MCF 10A (cell line): ENCODE results near the gene SLC25A12. TPM values are rescaled to one million over a fixed set of nuclear protein-coding genes. Genes with fewer than 3 reads are reported as not detected.

Experiments used
- BruUV-seq: library from RNA; stranded (reverse); fragments of 400-500 nt; replicated peaks from 2 replicates; lab custom pipeline; 2021; lab: Mats Ljungman, UMichigan
- CTCF ChIA-PET: fragments of 300-600 bp; sonication (Branson Sonifier 250); formaldehyde crosslinking; extraction: SDS; loops from one replicate; lab custom pipeline; 2021; ENCODE audit warnings: antibody characterized with exemption, inconsistent platforms; lab: Yijun Ruan, JAX
- POLR2A ChIA-PET: fragments of 300-600, 350-650 bp; sonication (Branson Sonifier 250); formaldehyde crosslinking; extraction: SDS; loops from one replicate; lab custom pipeline; 2020; ENCODE audit warnings: antibody characterized with exemption, inconsistent platforms; lab: Yijun Ruan, JAX
- DNase-seq: peaks from one replicate; pipeline ENCODE4 v3.0.0-alpha.2; 2018; ENCODE audit not compliant: unreplicated experiment
- H3K27ac Mint-ChIP-seq: one replicate; pipeline ENCODE4 v1.8.0; 2022; ENCODE audit warnings: mild to moderate bottlenecking, low read depth, mixed read lengths; ENCODE audit not compliant: unreplicated experiment
- H3K27me3 Mint-ChIP-seq: one replicate; pipeline ENCODE4 v1.8.0; 2022; ENCODE audit warnings: mixed read lengths; ENCODE audit not compliant: insufficient read depth, unreplicated experiment
- H3K36me3 Mint-ChIP-seq: one replicate; pipeline ENCODE4 v1.8.0; 2022; ENCODE audit warnings: mild to moderate bottlenecking, moderate library complexity, mixed read lengths; ENCODE audit not compliant: insufficient read depth, unreplicated experiment
- H3K4me1 Mint-ChIP-seq: one replicate; pipeline ENCODE4 v1.8.0; 2022; ENCODE audit warnings: mixed read lengths; ENCODE audit not compliant: insufficient read depth, unreplicated experiment
- H3K4me3 Mint-ChIP-seq: one replicate; pipeline ENCODE4 v1.8.0; 2022; ENCODE audit warnings: mild to moderate bottlenecking, moderate library complexity, mixed read lengths; ENCODE audit not compliant: unreplicated experiment
- H3K9me3 Mint-ChIP-seq: one replicate; pipeline ENCODE4 v1.8.0; 2022; ENCODE audit warnings: mixed read lengths; ENCODE audit not compliant: unreplicated experiment
- CTCF ChIP-seq: fragments of 200-600 bp; IDR thresholded peaks from one replicate; pipeline ENCODE4 v1.8.0; 2022; ENCODE audit warnings: antibody characterized with exemption, mild to moderate bottlenecking; ENCODE audit not compliant: unreplicated experiment
- intact Hi-C: fragments of 100-400 bp; cut with micrococcal nuclease; formaldehyde crosslinking; loops from 2 replicates; pipeline ENCODE4 v1.14.1; 2022
- total RNA-seq: library from RNA; stranded (reverse); gene quantifications from 2 replicates; pipeline ENCODE4 v1.2.3, GENCODE V29; 2022

Gene SLC25A12
- total RNA-seq, 1 experiment from 2014 or later = 12.5 TPM

GRCh38 chr2:171846894-171847293 lies 47.1 kb downstream of the SLC25A12 start:
- no peaks in the 10 kb centered on the region for H3K4me1 Mint-ChIP-seq
- ChIA-PET POLR2A (interaction anchor here (0.7 kb wide), 1 partner anchor 40 kb away, joined by 3 read pairs; no protein-coding TSS in a partner anchor), CTCF (no interaction called here)
- H3K9me3 Mint-ChIP-seq = no peaks in the 10 kb centered on the region
- H3K36me3 Mint-ChIP-seq = peaks cover 12% of the 10 kb centered on the region
- intact Hi-C loops = no loop called here
- H3K4me3 Mint-ChIP-seq = no peak overlapping the region
- no peaks in the 10 kb centered on the region for H3K27me3 Mint-ChIP-seq
- no peak for TF ChIP-seq CTCF
- no peak overlapping the region for H3K27ac Mint-ChIP-seq
- no TSS peak for BruUV-seq
- DNase-seq = no peak

GRCh38 chr2:171841996-171842395 lies 52.0 kb downstream of the SLC25A12 start:
- H3K36me3 Mint-ChIP-seq = peaks cover 23% of the 10 kb centered on the region
- no peak overlapping the region for H3K4me3 Mint-ChIP-seq
- DNase-seq = no peak
- POLR2A ChIA-PET = no interaction called here
- intact Hi-C loops = no loop called here
- BruUV-seq = no TSS peak
- H3K27me3 Mint-ChIP-seq = no peaks in the 10 kb centered on the region
- CTCF ChIA-PET = no interaction called here
- no peak overlapping the region for H3K27ac Mint-ChIP-seq
- H3K4me1 Mint-ChIP-seq = peaks cover 6% of the 10 kb centered on the region
- H3K9me3 Mint-ChIP-seq = no peaks in the 10 kb centered on the region
- no peak for TF ChIP-seq CTCF

GRCh38 chr2:171837736-171838135 lies 56.3 kb downstream of the SLC25A12 start:
- BruUV-seq = no TSS peak
- no peak for TF ChIP-seq CTCF
- peaks cover 65% of the 10 kb centered on the region for H3K36me3 Mint-ChIP-seq
- peaks cover 6% of the 10 kb centered on the region for H3K9me3 Mint-ChIP-seq
- H3K4me3 Mint-ChIP-seq = no peak overlapping the region
- no peaks in the 10 kb centered on the region for H3K27me3 Mint-ChIP-seq
- intact Hi-C loops = no loop called here
- ChIA-PET POLR2A (interaction anchor here (0.7 kb wide), 1 partner anchor 8 kb away, joined by 3 read pairs; no protein-coding TSS in a partner anchor), CTCF (no interaction called here)
- H3K27ac Mint-ChIP-seq = no peak overlapping the region
- peak; percentile 36 for DNase-seq
- peaks cover 6% of the 10 kb centered on the region for H3K4me1 Mint-ChIP-seq

GRCh38 chr2:171836146-171836910 lies 57.7 kb downstream of the SLC25A12 start:
- no peak for DNase-seq
- H3K36me3 Mint-ChIP-seq = peaks cover 67% of the 10 kb centered on the region
- ChIA-PET POLR2A (no interaction called here), CTCF (no interaction called here)
- no peaks in the 10 kb centered on the region for H3K27me3 Mint-ChIP-seq
- H3K4me1 Mint-ChIP-seq = peaks cover 6% of the 10 kb centered on the region
- peaks cover 9% of the 10 kb centered on the region for H3K9me3 Mint-ChIP-seq
- no peak overlapping the region for H3K4me3 Mint-ChIP-seq
- intact Hi-C loops = no loop called here
- TF ChIP-seq CTCF = no peak
- BruUV-seq = no TSS peak
- no peak overlapping the region for H3K27ac Mint-ChIP-seq
